Effector CD4-positive, alpha-beta T cell (primary cell): Measurements from ENCODE around the gene SLC5A12.
"Not testable (repeated sequence)": the region's sequence is repeated elsewhere in the genome, so short reads cannot be mapped to it uniquely, and the experiment has no call there.

ENCODE experiments used
- DNase-seq: peaks from one replicate; pipeline ENCODE4 v3.0.0-alpha.2; 2020

Gene SLC5A12

DNA sequence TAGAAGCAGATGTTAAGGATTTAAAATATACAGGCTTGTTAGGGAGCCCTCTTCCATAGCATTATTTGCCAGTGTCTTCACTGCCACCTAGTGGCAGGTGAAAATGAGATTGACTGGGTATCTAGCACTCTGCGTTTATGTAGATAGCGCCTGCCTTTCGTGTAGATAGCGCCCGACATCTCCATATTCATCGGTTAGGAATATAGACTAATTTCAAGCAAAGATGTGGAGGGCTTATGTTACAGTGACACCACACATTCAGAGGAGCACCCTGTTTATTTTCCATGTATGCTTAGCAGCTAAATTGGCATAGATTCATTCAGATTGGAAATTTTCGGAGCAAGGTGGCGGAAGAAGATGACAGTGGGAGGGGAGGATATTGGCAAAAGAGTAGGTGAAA is 72.0 kb downstream of the SLC5A12 start:
- no peak for DNase-seq

DNA sequence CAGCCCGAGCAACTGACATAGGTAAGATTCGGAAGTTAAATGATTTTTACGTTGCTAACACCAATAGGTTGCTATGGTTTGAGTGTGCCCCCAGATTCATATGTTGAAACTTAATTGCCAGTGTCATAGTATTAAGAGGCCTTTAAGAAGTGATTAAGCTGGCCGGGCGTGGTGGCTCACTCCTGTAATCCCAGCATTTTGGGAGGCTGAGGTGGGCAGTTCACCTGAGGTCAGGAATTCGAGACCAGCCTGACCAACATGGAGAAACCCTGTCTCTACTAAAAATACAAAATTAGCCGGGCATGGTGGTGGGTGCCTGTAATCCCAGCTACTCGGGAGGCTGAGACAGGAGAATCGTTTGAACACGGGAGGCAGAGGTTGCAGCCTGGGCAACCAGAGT is 78.5 kb downstream of the SLC5A12 start:
- not testable (repeated sequence) for DNase-seq

DNA sequence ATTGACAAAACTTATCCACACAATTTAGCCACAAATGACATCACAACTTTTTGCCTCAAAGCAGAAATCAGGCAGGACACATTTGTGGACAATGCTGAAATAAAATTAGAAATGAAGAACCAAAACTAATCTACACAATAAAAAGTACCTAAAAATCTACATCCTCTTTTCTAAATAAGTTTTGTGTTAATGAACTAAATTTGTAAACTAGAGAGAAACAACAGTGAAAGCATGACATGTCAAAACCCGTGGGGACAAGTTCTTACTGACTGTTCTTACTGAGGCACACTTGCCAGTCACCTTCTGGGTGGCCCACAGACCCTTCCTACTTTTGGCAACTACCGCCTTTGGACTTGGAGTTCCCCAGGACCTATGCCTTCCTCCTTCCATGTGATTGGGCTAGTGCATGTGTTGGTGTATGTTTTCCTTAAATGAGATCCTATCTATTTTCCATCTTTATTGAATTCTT is 89.1 kb downstream of the SLC5A12 start:
- DNase-seq, result no peak

DNA sequence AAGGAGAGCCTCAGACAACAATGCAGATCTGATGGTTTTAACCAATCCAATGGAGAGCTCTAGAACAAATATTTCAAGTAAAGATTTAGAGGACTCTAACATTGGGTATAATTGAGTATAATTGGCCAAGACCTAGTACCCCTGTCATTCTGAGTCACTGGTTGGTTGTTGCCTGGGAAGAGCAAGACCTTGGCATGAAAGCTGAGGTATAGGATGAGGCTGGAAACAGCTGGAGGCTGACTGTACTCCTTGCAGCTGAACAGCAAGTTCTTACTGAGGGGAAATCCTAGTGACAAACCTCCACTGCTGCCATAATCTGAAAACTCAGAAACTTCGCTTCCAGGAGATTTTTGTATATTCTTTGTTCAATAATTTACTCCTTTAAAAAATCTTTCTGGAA is 95.5 kb downstream of the SLC5A12 start:
- DNase-seq, result no peak

DNA sequence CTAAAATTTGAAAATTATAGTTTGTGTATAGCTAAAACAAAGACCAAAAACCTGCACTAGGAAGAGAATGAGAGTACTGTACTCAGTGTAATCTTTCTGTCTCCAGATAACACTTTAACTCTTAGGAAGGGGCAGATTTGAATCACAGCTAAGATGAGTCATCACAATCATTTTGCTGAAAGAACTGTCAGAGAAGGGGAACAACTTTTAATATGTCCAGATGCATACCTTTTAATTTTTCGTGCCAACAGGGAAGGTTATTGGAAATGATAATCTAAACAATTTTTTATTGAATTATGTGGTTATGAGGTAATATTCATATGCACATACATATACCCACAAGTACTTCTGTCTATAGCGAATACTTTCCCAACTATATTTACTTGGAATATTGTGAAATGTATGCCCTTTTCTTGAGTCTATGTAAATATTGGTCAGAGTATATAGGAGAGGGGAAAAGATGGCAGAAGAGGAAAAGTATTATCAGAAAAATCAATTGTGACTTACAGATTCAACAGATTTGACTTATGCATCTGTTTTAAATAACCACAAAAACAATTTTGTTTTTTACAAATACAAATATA is 98.7 kb downstream of the SLC5A12 start:
- no peak for DNase-seq

DNA sequence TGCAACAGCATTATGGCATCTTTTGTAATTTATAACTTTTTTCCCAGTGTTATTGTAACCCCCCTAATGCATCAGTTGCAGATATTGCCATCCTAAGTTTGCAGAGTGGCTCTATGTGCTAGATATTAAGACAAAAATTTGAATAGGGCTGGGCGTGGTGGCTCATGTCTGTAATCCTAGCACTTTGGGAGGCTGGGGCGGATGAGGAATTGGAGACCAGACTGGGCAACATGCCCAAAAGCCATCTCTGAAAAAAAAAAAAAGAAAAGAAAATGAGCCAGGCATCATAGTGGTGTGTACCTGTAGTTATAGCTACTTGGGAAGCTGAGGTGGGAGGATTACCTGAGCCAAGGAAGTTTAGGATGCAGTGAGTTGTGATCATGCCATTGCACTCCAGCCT is 99.7 kb downstream of the SLC5A12 start:
- DNase-seq, result no peak

DNA sequence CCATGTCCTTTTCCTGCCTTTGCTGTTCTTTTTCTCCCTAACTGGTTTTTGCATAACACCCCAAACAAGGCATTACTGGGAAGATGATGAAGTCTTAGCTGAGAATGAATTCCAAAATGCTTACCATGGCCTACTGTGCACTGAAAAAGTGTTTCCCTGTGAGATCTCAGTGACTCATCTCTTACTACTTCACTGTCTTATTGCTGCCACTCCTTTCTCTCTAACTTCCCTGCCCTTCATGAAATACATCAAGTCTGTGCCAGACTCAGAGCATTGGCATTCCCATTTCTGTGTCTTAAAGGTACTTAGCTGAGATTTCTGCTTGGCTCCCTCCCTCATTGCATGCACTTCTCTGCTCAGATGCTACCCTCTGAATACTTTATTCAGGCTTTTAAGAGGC is 100.7 kb downstream of the SLC5A12 start:
- no peak for DNase-seq

DNA sequence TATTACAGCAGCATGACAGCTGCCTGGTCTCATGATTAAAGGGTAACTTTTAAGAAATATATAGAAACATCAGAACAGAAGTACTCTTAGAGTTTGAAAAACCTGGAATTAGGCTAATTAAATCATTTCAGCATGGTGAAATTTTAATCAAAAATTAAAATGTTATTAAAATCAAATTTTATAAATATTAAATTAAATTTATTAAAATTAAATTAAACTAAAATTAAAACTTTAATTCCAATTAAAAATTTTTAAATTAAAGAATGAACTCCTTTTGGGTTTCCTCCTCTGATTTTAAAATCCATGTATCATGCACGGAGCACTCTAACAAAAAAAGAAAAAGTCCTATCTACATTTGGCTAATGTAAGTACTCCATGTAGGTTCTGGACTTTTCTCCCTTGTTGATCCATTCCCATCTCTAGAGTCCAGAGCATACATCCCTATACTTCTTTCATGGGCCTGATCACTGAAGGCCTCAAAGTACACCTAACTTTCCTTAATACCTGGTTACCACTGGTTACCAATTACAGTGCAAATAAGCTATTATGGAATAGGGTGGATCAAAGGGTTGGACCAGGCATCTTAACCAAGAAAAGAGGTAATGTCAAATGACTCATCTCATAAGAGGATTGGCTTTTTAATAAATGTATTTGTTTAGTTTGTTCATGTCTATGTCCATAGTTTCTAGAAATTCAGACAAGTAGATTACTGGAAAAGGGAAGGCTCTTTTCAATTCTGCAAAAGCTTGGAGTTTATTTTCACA is 101.4 kb downstream of the SLC5A12 start:
- DNase-seq, result no peak

DNA sequence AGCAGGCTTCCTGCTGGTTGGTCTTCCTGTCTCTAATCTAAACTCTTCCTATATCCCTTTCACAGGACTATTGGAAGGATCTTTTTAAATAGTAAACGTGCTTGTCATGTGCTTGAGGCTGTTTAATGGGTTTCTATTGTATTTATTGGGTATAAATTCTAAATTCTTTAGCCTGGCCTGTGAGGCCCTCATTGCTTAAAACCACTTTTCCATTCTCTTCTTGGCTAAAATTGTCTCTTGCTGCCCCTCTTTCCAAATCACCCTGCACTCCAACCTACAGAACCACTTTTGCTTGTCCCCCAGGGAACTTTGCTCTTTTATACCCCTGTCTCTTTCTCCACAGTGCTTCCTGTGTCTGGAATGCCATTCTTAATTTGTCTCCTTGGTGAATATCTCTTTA is 103.4 kb downstream of the SLC5A12 start:
- DNase-seq, result no peak
